ENCODE data around the gene GRIN2B.
A peak's percentile ranks its signal among the peaks of the same experiment; 100 is the strongest.

DNA sequence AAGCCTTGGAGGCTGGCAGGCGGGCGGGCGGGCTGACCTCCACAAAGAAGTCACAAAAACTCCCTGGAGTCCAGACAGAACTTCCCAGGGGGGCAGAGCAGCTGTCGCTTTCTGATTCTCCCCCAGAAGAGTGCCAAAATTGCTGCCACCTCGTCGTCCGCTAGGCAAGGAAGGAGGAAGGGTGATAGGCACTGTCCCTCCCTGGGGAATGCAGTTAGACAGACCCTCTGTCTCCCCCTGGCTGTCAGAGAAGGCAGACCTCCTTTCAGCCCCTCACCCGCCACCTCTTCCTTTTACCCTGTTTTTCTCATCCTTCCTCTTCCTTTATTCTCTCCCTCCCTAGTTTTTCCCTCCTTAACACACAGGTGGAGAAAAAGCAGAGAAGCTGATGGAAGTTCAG is 18.7 kb downstream of the GRIN2B start:
- TF ChIP-seq CTCF (IDR thresholded peaks at IDR 0.05; ENCODE audit: borderline replicate concordance, extremely low read depth, low read length, poor library complexity, severe bottlenecking) (peak; percentile 71), EZH2 (IDR thresholded peaks at IDR 0.05; ENCODE audit: borderline replicate concordance, low read depth, low read length, severe bottlenecking) (no peak)
